Tibial nerve (tissue), 4 donors: Measurements from ENCODE around the gene DEGS1.

ENCODE experiments used
- EP300 ChIP-seq, 2 donors: sonication (generic); formaldehyde crosslinking; IDR thresholded peaks; one replicate each; pipeline ENCODE4 v1.6.1; 2017; ENCODE audit warnings: antibody characterized with exemption in 2 of 2, mild to moderate bottlenecking in 1 of 2
- POLR2A ChIP-seq, 2 donors: fragments of 450-650 bp; IDR thresholded peaks; one replicate each; pipeline ENCODE4 v1.6.1; 2017; ENCODE audit warnings: antibody characterized with exemption in 2 of 2, mild to moderate bottlenecking in 2 of 2, moderate library complexity in 2 of 2
- TF ChIP-seq, protein P1 (sequence below), 5 experiments: fragments of 200-600 bp in 3 of 5; fragments of 450-650 bp in 2 of 5; sonication (generic) in 3 of 5; IDR thresholded peaks; one replicate each; pipeline ENCODE4 v1.5.1; 2016 to 2019; ENCODE audit warnings: antibody characterized with exemption in 5 of 5, mild to moderate bottlenecking in 3 of 5, moderate library complexity in 2 of 5

DNA sequence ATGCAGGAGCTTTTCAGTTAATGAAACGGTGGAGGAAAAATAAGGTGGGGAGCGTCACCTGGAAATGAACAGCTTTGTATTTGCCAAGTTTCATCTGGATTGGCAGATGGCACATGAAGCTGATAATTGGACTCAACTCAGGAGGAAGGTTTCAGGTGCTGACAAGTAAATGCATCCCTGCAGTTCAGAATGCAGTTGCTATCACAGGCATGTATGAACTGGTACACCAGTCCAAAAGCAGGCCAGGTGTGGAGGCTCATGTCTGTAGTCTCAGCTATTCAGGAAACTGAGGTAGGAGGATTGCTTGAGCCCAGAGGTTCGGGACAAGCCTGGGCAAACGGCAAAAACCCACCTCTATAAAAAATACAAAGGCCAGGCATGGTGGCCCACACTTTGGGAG is 15.5 kb downstream of the DEGS1 start:
- TF ChIP-seq, protein P1, sequence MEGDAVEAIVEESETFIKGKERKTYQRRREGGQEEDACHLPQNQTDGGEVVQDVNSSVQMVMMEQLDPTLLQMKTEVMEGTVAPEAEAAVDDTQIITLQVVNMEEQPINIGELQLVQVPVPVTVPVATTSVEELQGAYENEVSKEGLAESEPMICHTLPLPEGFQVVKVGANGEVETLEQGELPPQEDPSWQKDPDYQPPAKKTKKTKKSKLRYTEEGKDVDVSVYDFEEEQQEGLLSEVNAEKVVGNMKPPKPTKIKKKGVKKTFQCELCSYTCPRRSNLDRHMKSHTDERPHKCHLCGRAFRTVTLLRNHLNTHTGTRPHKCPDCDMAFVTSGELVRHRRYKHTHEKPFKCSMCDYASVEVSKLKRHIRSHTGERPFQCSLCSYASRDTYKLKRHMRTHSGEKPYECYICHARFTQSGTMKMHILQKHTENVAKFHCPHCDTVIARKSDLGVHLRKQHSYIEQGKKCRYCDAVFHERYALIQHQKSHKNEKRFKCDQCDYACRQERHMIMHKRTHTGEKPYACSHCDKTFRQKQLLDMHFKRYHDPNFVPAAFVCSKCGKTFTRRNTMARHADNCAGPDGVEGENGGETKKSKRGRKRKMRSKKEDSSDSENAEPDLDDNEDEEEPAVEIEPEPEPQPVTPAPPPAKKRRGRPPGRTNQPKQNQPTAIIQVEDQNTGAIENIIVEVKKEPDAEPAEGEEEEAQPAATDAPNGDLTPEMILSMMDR (IDR thresholded peaks at IDR 0.05): no peak
- TF ChIP-seq POLR2A (IDR thresholded peaks at IDR 0.05) (no peak), EP300 (IDR thresholded peaks at IDR 0.05) (no peak)
